ENCODE measurements around the gene DYNLT2. TPM values are rescaled to one million over a fixed set of nuclear protein-coding genes. Genes with fewer than 3 reads are reported as not detected.

Gene DYNLT2
- total and polyA plus RNA-seq, 2 experiments from 2014 or later: 0.51 to 1.5 TPM

- H3K9me2 ChIP-seq (ENCODE audit: insufficient read depth): no peaks in the 10 kb centered on the region
- no peak for DNase-seq
- no peak overlapping the region for H3K4me2 ChIP-seq (ENCODE audit: unreplicated experiment)
- no peak overlapping the region for H3K27ac ChIP-seq
- no peaks in the 10 kb centered on the region for H3K27me3 ChIP-seq (replicated peaks; ENCODE audit: insufficient read depth)
- no peak for TF ChIP-seq EZH2phosphoT487 (IDR thresholded peaks at IDR 0.05; ENCODE audit: insufficient read depth, low read depth)
- H3K4me3 ChIP-seq: no peak overlapping the region
- no peaks in the 10 kb centered on the region for H3K79me2 ChIP-seq (ENCODE audit: insufficient read depth)
- no peak overlapping the region for H2AFZ ChIP-seq
- H3K4me1 ChIP-seq (ENCODE audit: insufficient read depth): no peaks in the 10 kb centered on the region
- H4K20me1 ChIP-seq (ENCODE audit: insufficient read depth): no peaks in the 10 kb centered on the region
- no peak overlapping the region for H3K9ac ChIP-seq
- no peaks in the 10 kb centered on the region for H3F3A ChIP-seq (ENCODE audit: insufficient read depth)
- H3K36me3 ChIP-seq (ENCODE audit: low read depth): peaks cover 7% of the 10 kb centered on the region; the same call in 1 of the 2 replicates
- H3K9me3 ChIP-seq (ENCODE audit: low read depth): no peaks in the 10 kb centered on the region
- in situ Hi-C loops (cut with MboI): no loop called here
- WGBS, 2 experiments (ENCODE audit: low coverage in 1 of 2, low lambda C conversion rate in 2 of 2, missing lambda C conversion rate in 2 of 2): 88 to 91% methylated on average over 9 of the region's 9 CpGs
Observed at GRCh38 chr6:169785566-169785965, 34.2 kb upstream of the DYNLT2 start.

GRCh38 chr6:169784821-169785340 is 33.5 kb upstream of the DYNLT2 start:
- H3K27ac ChIP-seq: no peak overlapping the region
- H3K9me3 ChIP-seq (ENCODE audit: low read depth): no peaks in the 10 kb centered on the region
- H3K36me3 ChIP-seq (ENCODE audit: low read depth): peaks cover 7% of the 10 kb centered on the region; the same call in 1 of the 2 replicates
- H3K9me2 ChIP-seq (ENCODE audit: insufficient read depth): no peaks in the 10 kb centered on the region
- H3K4me2 ChIP-seq (ENCODE audit: unreplicated experiment): no peak overlapping the region
- H3K79me2 ChIP-seq (ENCODE audit: insufficient read depth): no peaks in the 10 kb centered on the region
- WGBS, 2 experiments (ENCODE audit: low coverage in 1 of 2, low lambda C conversion rate in 2 of 2, missing lambda C conversion rate in 2 of 2): 90 to 94% methylated on average over 12 of the region's 12 CpGs
- H3K4me3 ChIP-seq: no peak overlapping the region
- no peaks in the 10 kb centered on the region for H4K20me1 ChIP-seq (ENCODE audit: insufficient read depth)
- in situ Hi-C loops (cut with MboI): no loop called here
- H3K9ac ChIP-seq: no peak overlapping the region
- H3K4me1 ChIP-seq (ENCODE audit: insufficient read depth): no peaks in the 10 kb centered on the region
- DNase-seq: no peak
- no peak overlapping the region for H2AFZ ChIP-seq
- H3F3A ChIP-seq (ENCODE audit: insufficient read depth): no peaks in the 10 kb centered on the region
- H3K27me3 ChIP-seq (replicated peaks; ENCODE audit: insufficient read depth): no peaks in the 10 kb centered on the region
- TF ChIP-seq EZH2phosphoT487 (IDR thresholded peaks at IDR 0.05; ENCODE audit: insufficient read depth, low read depth): no peak

DNA sequence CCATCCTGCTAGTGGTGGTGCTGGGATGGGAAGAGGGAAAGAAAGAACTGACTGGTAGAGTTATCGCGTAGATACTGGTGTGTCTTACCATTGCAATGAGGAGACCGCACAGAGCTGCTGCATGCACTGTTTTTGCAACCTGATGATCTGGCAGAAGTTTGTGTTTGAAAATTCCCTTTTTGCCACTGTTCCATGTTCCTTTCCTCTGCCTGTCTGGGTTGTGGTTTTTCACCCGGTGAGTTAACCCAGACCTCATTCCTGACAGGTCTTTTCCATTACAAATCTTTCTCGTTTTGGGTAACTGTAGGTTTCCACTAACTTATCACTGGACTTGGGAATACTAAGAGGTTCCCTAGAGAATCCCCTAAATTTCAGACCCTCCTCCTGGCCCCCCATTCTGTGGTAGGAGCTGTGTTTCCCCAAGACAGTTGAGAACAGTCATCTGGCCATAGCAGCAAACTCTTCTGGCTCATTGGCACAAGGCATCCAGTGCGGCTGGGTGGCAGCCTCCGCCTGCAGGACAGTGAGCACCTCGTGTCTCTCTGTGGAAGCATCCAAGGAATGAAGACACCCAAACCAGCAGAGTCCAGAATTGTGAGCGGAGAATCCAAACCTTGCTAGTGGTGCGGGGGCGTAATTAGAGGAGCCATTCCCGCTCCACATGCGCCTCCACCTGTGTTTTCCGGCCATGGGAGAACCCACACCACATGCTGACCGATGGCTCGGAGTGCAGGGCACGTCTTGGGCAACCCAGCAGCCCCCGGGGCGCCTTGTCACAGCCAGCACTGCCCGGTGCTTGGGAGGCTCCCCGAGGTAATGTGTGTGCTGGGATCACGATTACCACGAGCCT is 32.8 kb upstream of the DYNLT2 start:
- Histone ChIP-seq H3K4me1 (ENCODE audit: insufficient read depth) (no peaks in the 10 kb centered on the region), H3F3A (ENCODE audit: insufficient read depth) (no peaks in the 10 kb centered on the region), H3K4me3 (no peak overlapping the region), H3K9me2 (ENCODE audit: insufficient read depth) (no peaks in the 10 kb centered on the region), H3K9ac (no peak overlapping the region), H3K27me3 (replicated peaks; ENCODE audit: insufficient read depth) (no peaks in the 10 kb centered on the region), H3K79me2 (ENCODE audit: insufficient read depth) (no peaks in the 10 kb centered on the region), H2AFZ (no peak overlapping the region), H4K20me1 (ENCODE audit: insufficient read depth) (no peaks in the 10 kb centered on the region), H3K27ac (no peak overlapping the region), H3K9me3 (ENCODE audit: low read depth) (no peaks in the 10 kb centered on the region), H3K36me3 (ENCODE audit: low read depth) (peaks cover 7% of the 10 kb centered on the region; the same call in 1 of the 2 replicates), H3K4me2 (ENCODE audit: unreplicated experiment) (no peak overlapping the region)
- TF ChIP-seq EZH2phosphoT487 (IDR thresholded peaks at IDR 0.05; ENCODE audit: insufficient read depth, low read depth): no peak
- TF ChIP-seq EZH2 (IDR thresholded peaks at IDR 0.05; ENCODE audit: insufficient read depth, poor library complexity, severe bottlenecking): no peak
- 89 to 91% methylated on average over 22 to 23 of the region's 23 CpGs for WGBS, 2 experiments (ENCODE audit: low coverage in 1 of 2, low lambda C conversion rate in 2 of 2, missing lambda C conversion rate in 2 of 2)
- in situ Hi-C loops (cut with MboI): no loop called here
- DNase-seq: no peak

GRCh38 chr6:169783401-169783800 is 32.0 kb upstream of the DYNLT2 start:
- H3K4me3 ChIP-seq: no peak overlapping the region
- H3K4me2 ChIP-seq (ENCODE audit: unreplicated experiment): no peak overlapping the region
- H3F3A ChIP-seq (ENCODE audit: insufficient read depth): no peaks in the 10 kb centered on the region
- H3K36me3 ChIP-seq (ENCODE audit: low read depth): peaks cover 7% of the 10 kb centered on the region; the same call in 1 of the 2 replicates
- H4K20me1 ChIP-seq (ENCODE audit: insufficient read depth): no peaks in the 10 kb centered on the region
- TF ChIP-seq EZH2phosphoT487 (IDR thresholded peaks at IDR 0.05; ENCODE audit: insufficient read depth, low read depth): no peak
- TF ChIP-seq EZH2 (IDR thresholded peaks at IDR 0.05; ENCODE audit: insufficient read depth, poor library complexity, severe bottlenecking): no peak
- H3K9me2 ChIP-seq (ENCODE audit: insufficient read depth): no peaks in the 10 kb centered on the region
- H3K9me3 ChIP-seq (ENCODE audit: low read depth): no peaks in the 10 kb centered on the region
- in situ Hi-C loops (cut with MboI): no loop called here
- no peak overlapping the region for H3K27ac ChIP-seq
- peak; percentile 25 for DNase-seq
- H3K4me1 ChIP-seq (ENCODE audit: insufficient read depth): no peaks in the 10 kb centered on the region
- H3K79me2 ChIP-seq (ENCODE audit: insufficient read depth): no peaks in the 10 kb centered on the region
- H3K9ac ChIP-seq: no peak overlapping the region
- H3K27me3 ChIP-seq (replicated peaks; ENCODE audit: insufficient read depth): no peaks in the 10 kb centered on the region
- H2AFZ ChIP-seq: no peak overlapping the region
- 60 to 65% methylated on average over 9 of the region's 9 CpGs for WGBS, 2 experiments (ENCODE audit: low coverage in 1 of 2, low lambda C conversion rate in 2 of 2, missing lambda C conversion rate in 2 of 2)

Measured in GM23248 (cell line).